Activated CD8-positive, alpha-beta T cell treated with anti-CD3 and anti-CD28 coated beads for 36 hours (primary cell): Measurements from ENCODE around the gene TTC28. TPM values are rescaled to one million over a fixed set of nuclear protein-coding genes. Genes with fewer than 3 reads are reported as not detected.

Source experiments
- ATAC-seq: fragments of 200-7000 bp; cut with Tn5 transposase; one replicate; pipeline ENCODE4 v1.10.0; 2021; ENCODE audit warnings: mild to moderate bottlenecking, moderate library complexity
- CTCF ChIA-PET: fragments of 350-600 bp; sonication (Branson Sonifier 250); formaldehyde crosslinking; loops from one replicate; lab custom pipeline; 2021; ENCODE audit warnings: antibody characterized with exemption; lab: Charles Lee
- POLR2A ChIA-PET: fragments of 350-600 bp; sonication (Branson Sonifier 250); formaldehyde crosslinking; loops from one replicate; lab custom pipeline; 2021; ENCODE audit warnings: antibody characterized with exemption; lab: Charles Lee
- DNase-seq: peaks from one replicate; pipeline ENCODE4 v3.0.0-alpha.2; 2020
- H3K27ac Mint-ChIP-seq: one replicate; pipeline ENCODE4 v1.8.0; 2021; ENCODE audit warnings: mild to moderate bottlenecking, mixed read lengths
- H3K27me3 Mint-ChIP-seq: one replicate; pipeline ENCODE4 v1.8.0; 2021; ENCODE audit warnings: mixed read lengths
- H3K36me3 Mint-ChIP-seq: one replicate; pipeline ENCODE4 v1.8.0; 2021; ENCODE audit warnings: low read depth, mixed read lengths
- H3K4me1 Mint-ChIP-seq: one replicate; pipeline ENCODE4 v1.8.0; 2021; ENCODE audit warnings: low read depth, mixed read lengths
- H3K4me3 Mint-ChIP-seq: one replicate; pipeline ENCODE4 v1.8.0; 2021; ENCODE audit warnings: mild to moderate bottlenecking, moderate library complexity, mixed read lengths
- H3K9me3 Mint-ChIP-seq: one replicate; pipeline ENCODE4 v1.8.0; 2021; ENCODE audit warnings: mixed read lengths
- intact Hi-C: fragments of 100-400 bp; cut with micrococcal nuclease; formaldehyde crosslinking; loops from one replicate; pipeline ENCODE4 v1.10.0; 2022
- total RNA-seq, 2 experiments: library from RNA; stranded (reverse); gene quantifications; one replicate each; pipeline ENCODE4 v1.2.3, GENCODE V29; 2021
- TF ChIP-seq, protein P1 (sequence below): fragments of 200-600 bp; IDR thresholded peaks from one replicate; pipeline ENCODE4 v1.8.0; 2022; ENCODE audit warnings: antibody characterized with exemption, mild to moderate bottlenecking

The TTC28 gene
- total RNA-seq, 2 experiments from 2014 or later = 0.58 to 1.9 TPM

DNA sequence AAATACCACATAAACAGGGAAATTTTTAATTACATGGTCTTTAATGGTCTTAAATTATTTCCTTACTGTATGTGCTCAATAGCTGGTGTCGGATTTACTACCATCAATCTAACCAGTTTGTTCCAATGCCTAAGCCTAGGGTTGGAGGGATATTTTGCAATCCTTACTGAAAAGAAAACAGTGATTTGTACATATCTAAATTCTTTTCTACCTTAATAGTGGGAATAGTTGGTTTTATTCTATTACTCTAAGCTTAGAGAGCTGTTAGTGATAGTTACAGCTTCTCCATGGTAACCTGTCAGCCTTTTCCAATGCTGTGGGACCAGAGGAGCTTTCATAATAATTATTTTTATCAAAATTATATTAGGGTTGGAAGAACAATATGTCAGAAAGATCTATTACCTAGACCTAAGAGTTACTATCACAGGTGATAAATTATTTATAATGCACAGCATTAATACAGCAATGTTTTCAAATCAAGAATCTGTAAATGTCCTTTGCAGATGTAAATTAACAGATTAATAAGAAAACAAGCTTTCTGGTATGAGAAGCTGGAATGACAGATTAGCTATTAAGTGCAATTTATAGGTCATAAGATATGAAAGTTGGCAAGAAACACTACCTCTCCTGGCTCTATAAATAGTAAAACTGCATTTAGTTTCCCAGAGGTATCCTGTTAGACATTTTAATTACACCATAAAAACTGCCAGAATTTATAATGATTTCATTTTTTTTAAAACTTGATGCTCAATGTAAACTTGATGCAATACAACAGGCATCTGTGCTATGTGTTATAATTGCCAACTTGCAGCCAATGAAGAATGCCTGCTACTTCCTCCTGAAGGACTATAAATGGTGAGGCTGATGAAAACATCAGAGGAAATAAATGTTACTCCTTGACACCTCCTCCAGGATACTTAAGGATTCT is 498.6 kb downstream of the TTC28 start:
- H3K9me3 Mint-ChIP-seq = no peaks in the 10 kb centered on the region
- H3K4me1 Mint-ChIP-seq = no peaks in the 10 kb centered on the region
- DNase-seq (no peak), ATAC-seq (no peak)
- POLR2A ChIA-PET = interaction anchor here (0.6 to 0.7 kb wide), 2 partner anchors 64 to 283 kb away, joined by 3 read pairs; no protein-coding TSS in a partner anchor
- TF ChIP-seq, protein P1, sequence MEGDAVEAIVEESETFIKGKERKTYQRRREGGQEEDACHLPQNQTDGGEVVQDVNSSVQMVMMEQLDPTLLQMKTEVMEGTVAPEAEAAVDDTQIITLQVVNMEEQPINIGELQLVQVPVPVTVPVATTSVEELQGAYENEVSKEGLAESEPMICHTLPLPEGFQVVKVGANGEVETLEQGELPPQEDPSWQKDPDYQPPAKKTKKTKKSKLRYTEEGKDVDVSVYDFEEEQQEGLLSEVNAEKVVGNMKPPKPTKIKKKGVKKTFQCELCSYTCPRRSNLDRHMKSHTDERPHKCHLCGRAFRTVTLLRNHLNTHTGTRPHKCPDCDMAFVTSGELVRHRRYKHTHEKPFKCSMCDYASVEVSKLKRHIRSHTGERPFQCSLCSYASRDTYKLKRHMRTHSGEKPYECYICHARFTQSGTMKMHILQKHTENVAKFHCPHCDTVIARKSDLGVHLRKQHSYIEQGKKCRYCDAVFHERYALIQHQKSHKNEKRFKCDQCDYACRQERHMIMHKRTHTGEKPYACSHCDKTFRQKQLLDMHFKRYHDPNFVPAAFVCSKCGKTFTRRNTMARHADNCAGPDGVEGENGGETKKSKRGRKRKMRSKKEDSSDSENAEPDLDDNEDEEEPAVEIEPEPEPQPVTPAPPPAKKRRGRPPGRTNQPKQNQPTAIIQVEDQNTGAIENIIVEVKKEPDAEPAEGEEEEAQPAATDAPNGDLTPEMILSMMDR = no peak
- no peak overlapping the region for H3K27ac Mint-ChIP-seq
- H3K36me3 Mint-ChIP-seq = no peaks in the 10 kb centered on the region
- CTCF ChIA-PET = no interaction called here
- intact Hi-C loops = no loop called here
- H3K4me3 Mint-ChIP-seq = no peak overlapping the region
- H3K27me3 Mint-ChIP-seq = no peaks in the 10 kb centered on the region

DNA sequence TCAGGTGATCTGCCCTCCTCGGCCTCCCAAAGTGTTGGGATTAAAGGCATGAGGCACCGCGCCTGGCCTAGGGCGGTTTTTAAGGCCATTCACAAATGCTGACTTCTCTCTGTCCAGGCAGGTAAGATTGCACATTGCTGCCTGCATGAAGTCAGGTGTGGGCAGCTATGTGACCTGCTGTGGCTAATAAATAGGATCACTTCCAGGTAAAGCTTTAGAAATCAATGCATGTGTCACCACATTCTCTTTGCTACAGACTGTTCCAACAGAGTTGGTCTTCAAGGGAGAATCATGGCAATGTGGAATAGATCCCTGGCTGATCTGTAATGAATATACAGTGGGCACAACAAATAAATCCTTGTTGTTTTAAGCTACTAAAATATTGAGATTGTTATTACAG is 500.2 kb downstream of the TTC28 start:
- no peaks in the 10 kb centered on the region for H3K4me1 Mint-ChIP-seq
- H3K4me3 Mint-ChIP-seq = no peak overlapping the region
- intact Hi-C loops = no loop called here
- H3K27ac Mint-ChIP-seq = no peak overlapping the region
- no peaks in the 10 kb centered on the region for H3K27me3 Mint-ChIP-seq
- no peaks in the 10 kb centered on the region for H3K9me3 Mint-ChIP-seq
- ChIA-PET POLR2A (interaction anchor here (0.9 kb wide), 1 partner anchor 217 kb away, joined by 3 read pairs; no protein-coding TSS in a partner anchor), CTCF (interaction anchor here (1.1 to 1.5 kb wide), 2 partner anchors 24 to 159 kb away, joined by 3 read pairs; no protein-coding TSS in a partner anchor)
- H3K36me3 Mint-ChIP-seq = no peaks in the 10 kb centered on the region
- no peak for DNase-seq
- TF ChIP-seq, protein P1 = no peak
- ATAC-seq = no peak

DNA sequence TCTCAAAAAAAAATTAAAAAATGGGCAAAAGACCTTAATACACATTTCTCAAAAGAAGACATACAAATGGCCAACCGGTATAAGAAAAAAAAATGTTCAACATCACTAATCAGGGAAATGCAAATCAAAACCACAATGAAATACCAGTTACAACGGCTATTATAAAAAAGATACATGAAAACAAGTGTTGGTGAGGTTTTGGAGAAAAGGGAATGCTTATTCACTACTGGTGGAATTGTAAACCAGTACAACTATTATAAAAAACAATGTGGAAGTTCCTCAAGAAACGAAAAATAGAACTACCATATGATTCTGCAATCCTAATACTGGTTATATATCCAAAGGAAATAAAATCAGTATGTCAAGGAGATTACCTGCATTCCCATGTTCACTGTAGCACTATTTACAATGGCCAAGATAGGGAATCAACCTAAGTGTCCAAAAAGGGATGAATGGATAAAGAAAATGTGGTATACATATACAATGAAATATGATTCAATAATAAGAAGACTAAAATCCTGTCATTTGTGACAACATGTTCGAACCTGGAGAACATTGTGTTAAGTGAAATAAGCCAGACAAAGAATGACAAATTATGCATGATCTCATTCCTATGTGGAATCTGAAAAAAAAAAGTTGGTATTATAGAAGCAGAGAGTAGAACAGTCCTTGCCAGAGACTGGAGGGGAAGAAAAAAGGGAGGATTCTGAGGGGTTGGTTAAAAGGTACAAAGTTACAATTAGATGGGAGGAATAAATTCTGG is 503.7 kb downstream of the TTC28 start:
- ChIA-PET CTCF (no interaction called here), POLR2A (no interaction called here)
- intact Hi-C loops = no loop called here
- no peak for DNase-seq
- Mint-ChIP-seq H3K36me3 (no peaks in the 10 kb centered on the region), H3K27ac (no peak overlapping the region), H3K9me3 (no peaks in the 10 kb centered on the region), H3K27me3 (no peaks in the 10 kb centered on the region), H3K4me1 (no peaks in the 10 kb centered on the region), H3K4me3 (no peak overlapping the region)
- TF ChIP-seq, protein P1 = no peak
- no peak for ATAC-seq

DNA sequence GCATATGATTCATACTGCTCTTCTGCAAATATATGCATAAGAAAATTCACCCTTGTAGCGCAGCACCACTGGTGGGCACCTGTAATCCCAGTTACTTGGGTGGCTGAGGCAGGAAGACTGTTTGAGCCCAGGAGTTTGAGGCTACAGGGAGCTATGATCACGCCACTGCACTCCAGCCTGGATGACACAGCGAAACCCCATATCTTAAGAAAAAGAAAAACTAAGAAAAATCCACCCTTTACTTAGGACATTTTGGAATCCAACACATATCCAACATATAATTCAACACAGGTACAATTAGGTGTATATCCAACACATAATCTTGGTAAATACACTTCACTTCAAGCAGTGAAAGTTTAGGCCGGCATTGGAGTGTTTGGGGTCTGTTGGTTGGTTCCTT is 505.1 kb downstream of the TTC28 start:
- Mint-ChIP-seq H3K4me1 (no peaks in the 10 kb centered on the region), H3K36me3 (no peaks in the 10 kb centered on the region), H3K27ac (no peak overlapping the region), H3K4me3 (no peak overlapping the region), H3K9me3 (no peaks in the 10 kb centered on the region), H3K27me3 (no peaks in the 10 kb centered on the region)
- POLR2A ChIA-PET = no interaction called here
- intact Hi-C loops = no loop called here
- CTCF ChIA-PET = no interaction called here
- ATAC-seq (no peak), DNase-seq (no peak)
- TF ChIP-seq, protein P1 = no peak
